Thyroid gland (tissue), 4 donors: ENCODE results near the gene FAM76A.

ENCODE experiments used
- CTCF ChIP-seq, 6 experiments: fragments of 200-600 bp in 3 of 6; fragments of 450-650 bp in 3 of 6; sonication (generic) in 3 of 6; IDR thresholded peaks; one replicate each; pipeline ENCODE4 v1.5.1; 2016 to 2019; ENCODE audit warnings: antibody characterized with exemption in 6 of 6, mild to moderate bottlenecking in 2 of 6, inconsistent platforms in 1 of 6, moderate library complexity in 1 of 6
- POLR2A ChIP-seq, 2 donors: fragments of 450-650 bp; IDR thresholded peaks; one replicate each; pipeline ENCODE4 v1.6.1; 2017; ENCODE audit warnings: antibody characterized with exemption in 2 of 2, mild to moderate bottlenecking in 2 of 2, moderate library complexity in 1 of 2

- TF ChIP-seq CTCF (IDR thresholded peaks at IDR 0.05) (no peak), POLR2A (IDR thresholded peaks at IDR 0.05) (no peak)
Observed at GRCh38 chr1:27759236-27759635, 33.5 kb downstream of the FAM76A start.
